AG09309 (cell line): ENCODE results near the gene ARMH1.

Experiments
- DNase-seq: peaks from one replicate; pipeline ENCODE4 v3.0.0-alpha.2; 2010; ENCODE audit warnings: low read depth
- H3K4me3 ChIP-seq: 2 replicates; pipeline ENCODE4 v1.5.1; 2011; ENCODE audit warnings: mild to moderate bottlenecking, low read depth, low read length, moderate library complexity; ENCODE audit not compliant: control insufficient read depth
- CTCF ChIP-seq: IDR thresholded peaks from 2 replicates; pipeline ENCODE4 v1.5.1; 2011; ENCODE audit warnings: mild to moderate bottlenecking, low read depth, low read length, inconsistent platforms; ENCODE audit not compliant: insufficient read depth, control insufficient read depth; ENCODE audit errors: missing control alignments

ARMH1 gene

GRCh38 chr1:44650159-44650831 lies 24.2 kb upstream of the ARMH1 start:
- no peak overlapping the region for H3K4me3 ChIP-seq
- DNase-seq, result no peak
- no peak for TF ChIP-seq CTCF

- no peak overlapping the region for H3K4me3 ChIP-seq
- TF ChIP-seq CTCF, result no peak
- DNase-seq, result no peak
These were observed 23.4 kb upstream of the ARMH1 start for GRCh38 chr1:44651069-44651468.

- H3K4me3 ChIP-seq, result no peak overlapping the region
- TF ChIP-seq CTCF, result peak; percentile 97
- DNase-seq, result no peak
These were observed 21.9 kb upstream of the ARMH1 start for GRCh38 chr1:44652445-44653106.

GRCh38 chr1:44653107-44653964 lies 21.2 kb upstream of the ARMH1 start:
- DNase-seq, result no peak
- H3K4me3 ChIP-seq, result no peak overlapping the region
- no peak for TF ChIP-seq CTCF

- DNase-seq, result no peak
- no peak overlapping the region for H3K4me3 ChIP-seq
- no peak for TF ChIP-seq CTCF
These were observed 19.8 kb upstream of the ARMH1 start for GRCh38 chr1:44654621-44655187.

GRCh38 chr1:44655609-44656008 lies 18.9 kb upstream of the ARMH1 start:
- no peak for DNase-seq
- H3K4me3 ChIP-seq, result no peak overlapping the region
- TF ChIP-seq CTCF, result peak; percentile 88
